DOHH2 (cell line): ENCODE results near the gene TTC17.

Experiments
- H3F3A ChIP-seq: fragments of 200-600 bp; sonication (generic), shearing (Covaris generic); 2 replicates; pipeline ENCODE4 v1.6.0; 2016; ENCODE audit warnings: antibody characterized with exemption, mild to moderate bottlenecking; ENCODE audit not compliant: control insufficient read depth, insufficient read depth
- H3K27ac ChIP-seq: fragments of 200-600 bp; sonication (generic); 2 replicates; pipeline ENCODE4 v1.5.1; 2014; ENCODE audit warnings: low read depth, mild to moderate bottlenecking, low read length, moderate library complexity
- H3K27me3 ChIP-seq: fragments of 200-600 bp; sonication (generic); 2 replicates; pipeline ENCODE4 v1.6.1; 2014; ENCODE audit warnings: mild to moderate bottlenecking, low read length, mixed read lengths; ENCODE audit not compliant: control insufficient read depth
- H3K36me3 ChIP-seq: fragments of 200-600 bp; sonication (generic); 2 replicates; pipeline ENCODE4 v1.6.1; 2014; ENCODE audit warnings: mild to moderate bottlenecking, low read length, moderate library complexity, mixed read lengths; ENCODE audit not compliant: control insufficient read depth
- H3K4me1 ChIP-seq: fragments of 200-600 bp; sonication (generic); 2 replicates; pipeline ENCODE4 v1.6.1; 2014; ENCODE audit warnings: mild to moderate bottlenecking, low read length, mixed read lengths; ENCODE audit not compliant: control insufficient read depth
- H3K4me2 ChIP-seq: fragments of 200-600 bp; sonication (generic); 2 replicates; pipeline ENCODE4 v1.6.0; 2014; ENCODE audit warnings: mild to moderate bottlenecking, low read length, moderate library complexity
- H3K4me3 ChIP-seq: fragments of 200-600 bp; sonication (generic); 2 replicates; pipeline ENCODE4 v1.5.1; 2014; ENCODE audit warnings: mild to moderate bottlenecking, low read length, mixed read lengths
- H3K79me2 ChIP-seq: fragments of 200-600 bp; sonication (generic); 2 replicates; pipeline ENCODE4 v1.6.1; 2014; ENCODE audit warnings: mild to moderate bottlenecking, low read length, mixed read lengths; ENCODE audit not compliant: control insufficient read depth
- H3K9me2 ChIP-seq: fragments of 200-600 bp; sonication (generic); replicated peaks from 2 replicates; pipeline ENCODE4 v1.6.1; 2014; ENCODE audit warnings: mild to moderate bottlenecking, low read length, mixed read lengths; ENCODE audit not compliant: control insufficient read depth
- H3K9me3 ChIP-seq: fragments of 200-600 bp; sonication (generic); 2 replicates; pipeline ENCODE4 v1.6.1; 2014; ENCODE audit warnings: antibody characterized with exemption, low read length, mixed read lengths; ENCODE audit not compliant: control insufficient read depth, insufficient read depth
- H4K20me1 ChIP-seq: fragments of 200-600 bp; sonication (generic); 2 replicates; pipeline ENCODE4 v1.6.0; 2014; ENCODE audit warnings: low read depth, mild to moderate bottlenecking, antibody characterized with exemption, low read length, moderate library complexity; ENCODE audit not compliant: control insufficient read depth, insufficient read depth
- EZH2phosphoT487 ChIP-seq: fragments of 200-600 bp; sonication (generic); IDR thresholded peaks from 2 replicates; pipeline ENCODE4 v1.6.1; 2017; ENCODE audit warnings: borderline replicate concordance, mild to moderate bottlenecking, antibody characterized with exemption, low read length, moderate library complexity, mixed read lengths
- TF ChIP-seq, protein P1 (sequence below): fragments of 200-600 bp; sonication (generic); IDR thresholded peaks from one replicate; pipeline ENCODE4 v1.5.1; 2014; ENCODE audit warnings: antibody characterized with exemption, mild to moderate bottlenecking, low read depth, low read length; ENCODE audit not compliant: poor library complexity, severe bottlenecking

TTC17 gene

DNA sequence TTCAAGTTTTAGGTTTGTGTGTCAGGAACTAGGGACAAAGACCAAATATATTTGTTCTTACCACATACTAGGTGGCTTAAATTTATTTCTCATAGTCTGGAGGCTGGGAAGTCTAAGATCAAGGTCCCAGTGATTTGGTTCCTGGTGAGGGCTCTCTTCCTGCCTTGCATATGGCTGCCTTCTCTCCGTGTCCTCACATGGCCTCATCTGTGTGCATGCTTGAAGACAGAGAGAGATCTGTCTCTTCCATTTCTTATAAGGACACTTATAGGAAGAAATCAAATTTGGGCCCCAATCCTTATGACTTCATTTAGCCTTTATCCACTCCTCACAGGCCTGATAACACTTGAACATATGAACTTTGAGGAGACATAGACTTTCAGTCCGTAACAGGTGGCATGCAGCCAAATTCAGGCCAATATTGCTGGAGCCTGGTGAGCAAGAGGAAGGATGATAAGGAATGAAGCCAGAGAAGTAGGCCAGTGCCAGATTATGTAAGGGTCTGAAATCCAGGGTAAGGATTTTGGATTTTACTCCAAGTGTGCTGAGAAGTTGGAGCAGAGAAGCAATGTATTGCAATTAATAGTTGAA is 35.1 kb downstream of the TTC17 start:
- no peak overlapping the region for H3K4me2 ChIP-seq
- H3K4me3 ChIP-seq, result no peak overlapping the region
- H3F3A ChIP-seq, result no peaks in the 10 kb centered on the region
- no peaks in the 10 kb centered on the region for H3K9me2 ChIP-seq
- H3K36me3 ChIP-seq, result peaks cover 69% of the 10 kb centered on the region
- H3K9me3 ChIP-seq, result no peaks in the 10 kb centered on the region
- H3K27ac ChIP-seq, result no peak overlapping the region
- H3K79me2 ChIP-seq, result no peaks in the 10 kb centered on the region
- no peaks in the 10 kb centered on the region for H4K20me1 ChIP-seq
- TF ChIP-seq, protein P1, sequence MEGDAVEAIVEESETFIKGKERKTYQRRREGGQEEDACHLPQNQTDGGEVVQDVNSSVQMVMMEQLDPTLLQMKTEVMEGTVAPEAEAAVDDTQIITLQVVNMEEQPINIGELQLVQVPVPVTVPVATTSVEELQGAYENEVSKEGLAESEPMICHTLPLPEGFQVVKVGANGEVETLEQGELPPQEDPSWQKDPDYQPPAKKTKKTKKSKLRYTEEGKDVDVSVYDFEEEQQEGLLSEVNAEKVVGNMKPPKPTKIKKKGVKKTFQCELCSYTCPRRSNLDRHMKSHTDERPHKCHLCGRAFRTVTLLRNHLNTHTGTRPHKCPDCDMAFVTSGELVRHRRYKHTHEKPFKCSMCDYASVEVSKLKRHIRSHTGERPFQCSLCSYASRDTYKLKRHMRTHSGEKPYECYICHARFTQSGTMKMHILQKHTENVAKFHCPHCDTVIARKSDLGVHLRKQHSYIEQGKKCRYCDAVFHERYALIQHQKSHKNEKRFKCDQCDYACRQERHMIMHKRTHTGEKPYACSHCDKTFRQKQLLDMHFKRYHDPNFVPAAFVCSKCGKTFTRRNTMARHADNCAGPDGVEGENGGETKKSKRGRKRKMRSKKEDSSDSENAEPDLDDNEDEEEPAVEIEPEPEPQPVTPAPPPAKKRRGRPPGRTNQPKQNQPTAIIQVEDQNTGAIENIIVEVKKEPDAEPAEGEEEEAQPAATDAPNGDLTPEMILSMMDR, result no peak
- TF ChIP-seq EZH2phosphoT487, result no peak
- H3K4me1 ChIP-seq, result no peaks in the 10 kb centered on the region
- H3K27me3 ChIP-seq, result no peaks in the 10 kb centered on the region

DNA sequence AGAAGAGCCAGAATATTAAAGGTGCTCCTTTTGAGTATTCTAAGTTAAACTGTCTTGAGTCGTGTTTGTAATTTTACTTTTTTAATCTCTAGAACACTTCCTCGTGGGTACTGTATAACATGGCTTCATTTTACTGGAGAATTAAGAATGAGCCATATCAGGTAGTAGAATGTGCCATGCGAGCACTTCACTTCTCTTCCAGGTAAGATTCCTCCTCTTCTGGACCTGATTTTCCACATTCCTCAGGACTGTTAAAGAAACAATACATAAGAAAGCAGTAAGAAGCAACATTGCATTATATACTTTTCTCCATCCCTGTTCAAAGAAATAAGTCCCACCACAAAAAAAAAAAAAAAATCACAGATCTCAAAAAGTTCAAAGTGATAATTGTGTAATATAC is 37.9 kb downstream of the TTC17 start:
- no peaks in the 10 kb centered on the region for H3K4me1 ChIP-seq
- H3K4me3 ChIP-seq, result no peak overlapping the region
- no peaks in the 10 kb centered on the region for H3K27me3 ChIP-seq
- H3K9me2 ChIP-seq, result no peaks in the 10 kb centered on the region
- H3K9me3 ChIP-seq, result no peaks in the 10 kb centered on the region
- H3F3A ChIP-seq, result no peaks in the 10 kb centered on the region
- H3K79me2 ChIP-seq, result no peaks in the 10 kb centered on the region
- H4K20me1 ChIP-seq, result no peaks in the 10 kb centered on the region
- no peak overlapping the region for H3K27ac ChIP-seq
- H3K36me3 ChIP-seq, result peaks cover 82% of the 10 kb centered on the region
- TF ChIP-seq EZH2phosphoT487, result no peak
- TF ChIP-seq, protein P1, result no peak
- H3K4me2 ChIP-seq, result no peak overlapping the region

DNA sequence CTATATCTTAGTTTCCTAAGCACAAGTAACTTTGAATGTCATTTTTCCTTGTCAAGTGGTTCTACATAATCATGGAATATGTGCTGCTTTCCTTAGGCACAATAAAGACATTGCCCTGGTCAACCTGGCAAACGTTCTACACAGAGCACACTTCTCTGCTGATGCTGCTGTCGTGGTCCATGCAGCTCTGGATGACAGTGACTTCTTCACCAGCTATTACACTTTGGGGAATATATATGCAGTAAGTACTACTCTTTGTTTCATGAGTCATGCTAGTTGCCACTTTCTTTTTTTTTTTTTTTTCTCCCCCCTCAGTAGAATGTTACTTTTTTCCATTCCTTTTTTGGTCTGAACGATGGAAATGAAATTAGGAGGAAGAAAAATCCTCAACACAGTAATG is 38.5 kb downstream of the TTC17 start:
- TF ChIP-seq EZH2phosphoT487, result no peak
- TF ChIP-seq, protein P1, result no peak
- no peaks in the 10 kb centered on the region for H3K27me3 ChIP-seq
- no peak overlapping the region for H3K4me2 ChIP-seq
- H4K20me1 ChIP-seq, result no peaks in the 10 kb centered on the region
- no peak overlapping the region for H3K4me3 ChIP-seq
- no peaks in the 10 kb centered on the region for H3K9me3 ChIP-seq
- no peaks in the 10 kb centered on the region for H3K4me1 ChIP-seq
- H3K36me3 ChIP-seq, result peaks cover 79% of the 10 kb centered on the region
- H3K79me2 ChIP-seq, result no peaks in the 10 kb centered on the region
- H3F3A ChIP-seq, result no peaks in the 10 kb centered on the region
- H3K9me2 ChIP-seq, result no peaks in the 10 kb centered on the region
- H3K27ac ChIP-seq, result no peak overlapping the region
